Left lobe of liver (tissue), 2 donors: ENCODE data around the gene TM2D1. TPM values are rescaled to one million over a fixed set of nuclear protein-coding genes. Genes with fewer than 3 reads are reported as not detected.

Experiments
- ATAC-seq: fragments of 200-7000 bp; cut with Tn5 transposase; one replicate; pipeline ENCODE4 v1.9.1; 2020; ENCODE audit warnings: mild to moderate bottlenecking, moderate library complexity
- DNase-seq: peaks from one replicate; pipeline ENCODE4 v3.0.0-alpha.2; 2020; ENCODE audit warnings: low spot score
- total RNA-seq: library from RNA; stranded (reverse); gene quantifications from one replicate; pipeline ENCODE4 v1.2.1, GENCODE V29; 2021
- donor health status: DM: no; HTN: no; CAD: no; lungs with moderate emphysema.
- donor health status: DM: no; HTN: yes; CAD: no.

The TM2D1 gene
- total RNA-seq, 1 donor from 2014 or later, result 14.4 TPM

- no peak for DNase-seq
- ATAC-seq, result no peak
These were observed 77.8 kb downstream of the TM2D1 start for GRCh38 chr1:61647142-61647541.

GRCh38 chr1:61645476-61645875 is 79.5 kb downstream of the TM2D1 start:
- DNase-seq (no peak), ATAC-seq (no peak)

- ATAC-seq (no peak), DNase-seq (no peak)
These were observed 80.6 kb downstream of the TM2D1 start for GRCh38 chr1:61644303-61644702.

- no peak for DNase-seq
- peak; percentile 45 for ATAC-seq
These were observed 82.3 kb downstream of the TM2D1 start for GRCh38 chr1:61642475-61643232.

- peak; percentile 67 for DNase-seq
- ATAC-seq, result peak; percentile 96
These were observed 83.2 kb downstream of the TM2D1 start for GRCh38 chr1:61641578-61642336.

GRCh38 chr1:61640531-61641530 is 84.1 kb downstream of the TM2D1 start:
- ATAC-seq (peak; percentile 28), DNase-seq (no peak)

- DNase-seq (no peak), ATAC-seq (no peak)
These were observed 85.2 kb downstream of the TM2D1 start for GRCh38 chr1:61639608-61640336.

GRCh38 chr1:61638911-61639605 is 85.9 kb downstream of the TM2D1 start:
- no peak for ATAC-seq
- no peak for DNase-seq

GRCh38 chr1:61638296-61638695 is 86.6 kb downstream of the TM2D1 start:
- ATAC-seq (peak; percentile 23), DNase-seq (no peak)

- no peak for ATAC-seq
- DNase-seq, result no peak
These were observed 87.5 kb downstream of the TM2D1 start for GRCh38 chr1:61637470-61637869.

- DNase-seq (no peak), ATAC-seq (no peak)
These were observed 88.1 kb downstream of the TM2D1 start for GRCh38 chr1:61636814-61637213.

GRCh38 chr1:61636376-61636775 is 88.6 kb downstream of the TM2D1 start:
- no peak for ATAC-seq
- DNase-seq, result no peak

- ATAC-seq (no peak), DNase-seq (no peak)
These were observed 89.4 kb downstream of the TM2D1 start for GRCh38 chr1:61635557-61635956.

GRCh38 chr1:61631436-61631835 is 93.5 kb downstream of the TM2D1 start:
- DNase-seq (no peak), ATAC-seq (no peak)

Other genes with a start within 250 kb of the TM2D1 start
- 33.4 TPM for gene PATJ, start 17.3 kb upstream of the TM2D1 start, total RNA-seq